NCI-H1436 (cell line): Measurements from ENCODE around the gene DNAAF1.
"Not testable (repeated sequence)": the region's sequence is repeated elsewhere in the genome, so short reads cannot be mapped to it uniquely, and the experiment has no call there.

Experiments used
- DNase-seq: peaks from one replicate; lab custom pipeline; 2025; lab: John Stamatoyannopoulos, UW

The DNAAF1 gene

DNA sequence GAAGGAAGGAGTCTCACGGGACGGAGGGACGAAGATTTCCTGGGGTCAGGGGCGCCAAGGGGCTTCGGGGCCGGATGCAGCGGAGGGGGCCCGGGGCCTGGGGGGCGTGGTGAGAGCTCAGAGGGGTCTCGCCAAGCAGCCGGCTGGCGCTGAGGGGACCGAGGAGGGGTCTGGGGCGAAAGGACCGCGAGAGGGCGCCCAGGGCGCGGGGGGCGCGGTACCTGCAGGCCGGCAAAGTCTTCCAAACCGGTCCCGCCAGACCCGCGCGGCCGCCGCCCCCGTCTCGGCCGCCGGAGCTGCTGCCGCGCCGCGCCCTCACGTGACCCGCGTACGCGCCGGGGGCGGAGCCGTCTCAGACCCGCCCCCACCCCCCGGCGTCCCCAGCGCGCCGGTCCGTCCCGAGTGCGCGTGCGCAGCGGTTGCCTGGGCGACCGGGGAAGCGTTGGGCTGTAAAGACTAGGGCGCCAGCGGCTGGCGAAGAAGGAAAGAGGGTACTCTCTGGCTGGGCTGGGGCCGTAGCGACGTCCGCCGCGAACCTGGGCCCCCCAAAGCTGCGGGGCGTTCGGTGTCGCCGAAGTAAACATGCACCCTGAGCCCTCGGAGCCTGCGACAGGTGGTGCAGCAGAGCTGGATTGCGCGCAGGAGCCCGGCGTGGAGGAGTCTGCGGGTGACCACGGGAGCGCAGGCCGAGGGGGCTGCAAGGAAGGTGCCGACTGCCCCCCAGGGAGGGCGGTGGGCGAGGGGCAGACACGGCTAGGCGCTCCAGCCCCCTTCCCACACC, at the start of gene DNAAF1, which contains the start of gene HSDL1:
Gene DNAAF1, plus strand, starts transcription at position 450 of the 781 bp plus-strand sequence. Its CDS starts 133 bp downstream, at position 583.
Gene HSDL1, minus strand, starts transcription at position 319 of the 781 bp plus-strand sequence. CDS start 13,856 bp downstream, outside the sequence.
- DNase-seq = peak; percentile 89

DNA sequence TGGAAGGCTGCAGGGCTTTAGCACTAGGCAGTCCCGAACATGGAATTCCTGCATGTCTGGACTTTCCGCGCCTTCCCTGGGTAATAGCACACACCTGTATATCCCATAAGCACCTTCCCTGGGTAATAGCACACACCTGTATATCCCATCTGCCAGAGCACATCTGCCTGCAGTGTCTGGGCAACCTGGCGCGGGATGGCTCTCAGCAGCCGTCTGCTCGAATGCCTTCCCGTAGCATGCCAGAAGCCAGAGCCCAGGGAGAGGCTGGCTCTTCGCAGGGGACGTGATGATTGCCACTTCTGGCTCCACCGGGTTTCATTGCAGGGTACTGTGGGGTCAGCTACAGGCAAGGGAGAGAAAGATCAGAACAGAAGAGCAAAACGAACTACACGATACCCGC, 49.6 kb upstream of the DNAAF1 start:
- no peak for DNase-seq

DNA sequence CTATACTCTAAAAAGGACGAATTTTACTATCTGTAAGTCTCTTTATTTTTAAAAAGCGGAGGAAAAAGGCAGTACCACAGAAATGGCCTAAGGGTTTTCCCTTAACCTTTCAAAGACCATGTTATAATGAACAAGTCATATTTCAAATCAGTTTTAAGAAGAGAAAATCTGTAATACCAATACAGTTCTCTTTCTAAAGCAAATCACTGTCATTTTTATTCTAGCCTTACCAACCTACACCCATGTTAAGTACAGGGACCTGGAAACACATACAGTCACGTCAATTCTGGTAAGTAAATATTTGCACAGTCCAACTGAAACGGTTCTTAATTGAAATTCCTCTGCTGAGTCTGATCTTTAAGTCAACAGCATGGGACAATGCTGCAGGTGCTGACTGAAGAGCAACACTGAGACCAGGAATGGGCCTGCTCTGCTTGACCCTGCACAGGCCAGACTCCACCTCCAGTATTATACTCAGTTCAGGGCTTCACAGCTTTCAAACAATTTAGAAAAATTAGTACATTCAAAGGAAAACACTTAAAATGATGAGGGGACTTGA, 48.6 kb upstream of the DNAAF1 start:
- no peak for DNase-seq

DNA sequence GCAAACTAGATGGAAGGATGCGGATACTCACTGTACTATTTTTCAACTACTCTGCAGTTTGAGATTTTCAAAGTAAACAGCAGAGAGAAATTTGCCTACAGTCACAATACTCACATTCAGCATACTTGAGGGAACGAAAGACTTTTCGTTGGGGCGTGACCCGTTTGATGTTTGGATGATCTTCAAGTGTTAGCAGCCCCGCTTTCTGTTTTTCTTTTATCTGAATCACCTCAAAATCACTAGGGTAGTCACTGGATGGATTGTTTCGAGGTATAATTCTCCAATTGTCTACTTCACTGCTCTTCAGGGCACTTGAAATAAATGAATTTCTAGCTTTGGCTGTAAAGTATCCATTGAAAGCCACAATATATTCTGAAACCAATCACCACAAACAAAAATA, 46.2 kb upstream of the DNAAF1 start:
- DNase-seq = no peak

DNA sequence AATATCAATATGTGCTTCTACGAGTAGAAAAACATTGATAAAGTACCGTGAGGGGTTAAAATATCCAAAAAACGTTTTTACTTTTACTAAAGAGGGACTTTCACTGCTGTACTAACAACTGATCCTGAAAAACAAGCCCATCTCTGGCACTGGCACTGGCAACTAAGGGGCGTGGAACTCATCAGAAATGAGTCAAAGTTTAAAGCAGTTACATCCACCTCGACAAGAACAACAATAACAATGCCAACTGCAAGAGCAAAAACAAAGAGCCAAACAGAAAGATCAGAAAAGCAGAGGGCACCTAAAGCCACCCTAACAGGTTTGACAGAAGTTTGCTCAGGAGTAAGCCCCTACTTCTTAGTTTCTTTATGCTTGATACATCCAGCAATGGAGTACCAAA, 41.4 kb upstream of the DNAAF1 start:
- no peak for DNase-seq

DNA sequence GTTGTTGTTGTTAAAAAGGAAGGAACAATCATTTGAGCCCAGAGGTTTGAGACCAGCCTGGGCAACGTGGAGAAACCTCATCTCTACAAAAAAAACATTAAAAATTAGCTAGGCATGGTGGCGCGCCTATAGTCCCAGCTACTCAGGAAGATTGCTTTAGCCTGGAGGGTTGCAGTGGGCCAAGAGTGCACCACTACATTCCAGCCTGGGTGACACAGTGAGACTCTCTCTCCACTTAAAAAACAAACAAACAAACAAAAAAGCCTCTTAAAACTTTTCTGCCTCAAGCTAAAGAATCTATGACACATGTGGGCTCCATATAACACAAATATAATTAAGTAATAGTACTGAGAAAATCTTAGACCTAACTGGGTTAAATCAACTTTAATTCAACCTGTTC, 40.9 kb upstream of the DNAAF1 start:
- DNase-seq = no peak

DNA sequence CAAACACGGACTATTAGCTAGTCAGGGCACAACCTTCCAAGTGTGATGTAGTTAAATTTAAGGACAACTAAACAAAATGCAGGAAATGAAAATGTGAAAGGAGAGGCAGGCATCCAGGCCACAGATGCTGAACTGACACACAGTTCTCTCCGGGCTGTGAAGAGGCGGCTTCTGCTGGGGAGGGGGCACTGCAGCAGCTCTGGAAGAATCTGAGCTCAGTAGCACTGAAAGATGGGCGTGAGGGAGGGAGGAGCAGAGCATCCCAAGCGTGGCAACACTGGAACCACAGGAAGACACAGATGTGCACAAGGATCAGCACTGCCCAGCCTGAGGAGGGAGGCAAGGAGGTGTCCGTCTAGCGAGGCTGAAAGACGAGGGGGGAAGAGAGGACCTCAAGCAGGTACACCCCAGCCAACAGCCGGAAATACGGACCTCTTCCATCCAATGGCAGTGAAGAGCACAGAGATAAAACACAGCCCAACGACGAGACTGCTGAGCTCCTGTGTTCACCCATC, 39.8 kb upstream of the DNAAF1 start:
- DNase-seq = no peak

DNA sequence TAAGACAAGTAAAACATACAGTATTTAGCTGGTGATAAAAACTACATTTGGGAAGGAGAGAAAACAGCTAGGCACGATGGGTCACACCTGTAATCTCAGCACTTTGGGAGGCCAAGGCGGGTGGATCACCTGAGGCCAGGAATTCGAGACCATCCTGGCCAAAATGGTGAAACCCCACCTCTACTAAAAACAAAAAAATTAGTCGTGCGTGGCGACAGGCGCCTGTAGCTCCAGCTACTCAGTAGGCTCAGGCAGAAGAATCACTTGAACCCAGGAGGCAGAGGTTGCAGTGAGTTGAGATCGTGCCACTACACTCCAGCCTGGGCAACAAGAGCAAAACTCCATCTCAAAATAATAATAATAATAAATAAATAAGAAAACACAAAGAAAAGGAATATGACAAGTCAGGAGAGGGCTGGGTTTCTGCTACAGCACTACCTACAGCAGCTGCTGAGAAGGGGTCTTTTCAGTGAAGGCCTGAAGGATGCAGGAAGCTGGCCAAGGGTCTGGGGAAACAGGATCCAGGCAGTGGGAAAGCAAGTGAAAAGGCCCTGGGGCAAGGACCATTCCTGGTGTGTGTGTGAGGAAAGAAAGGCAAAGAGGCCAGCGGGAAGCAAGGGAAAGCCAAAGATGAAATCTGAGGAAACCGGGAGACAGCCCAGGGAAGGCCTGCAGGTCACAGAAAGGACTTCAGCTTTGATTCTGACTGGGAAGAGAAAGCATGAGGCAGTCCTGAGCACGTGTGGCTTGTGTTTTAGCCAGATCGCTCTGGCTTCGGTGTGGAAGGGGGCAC, 39.0 kb upstream of the DNAAF1 start:
- no peak for DNase-seq

DNA sequence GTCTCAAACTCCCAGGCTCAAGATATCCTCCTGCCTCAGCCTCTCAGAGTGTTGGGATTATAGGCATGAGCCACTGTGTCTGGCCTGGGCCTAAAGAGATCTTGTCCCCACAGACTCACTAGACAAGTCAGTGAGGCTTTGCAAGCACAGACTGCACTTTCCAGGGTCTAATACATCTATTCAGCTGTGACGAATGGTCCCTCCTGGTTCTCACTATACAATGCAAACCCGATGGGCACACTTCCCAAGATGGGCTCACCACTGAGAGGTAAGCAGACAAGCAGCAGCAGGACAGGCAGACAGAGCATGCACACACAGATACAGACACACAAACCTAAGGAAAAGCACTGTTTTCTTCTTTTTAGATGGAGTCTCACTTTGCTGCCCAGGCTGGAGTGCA, 37.2 kb upstream of the DNAAF1 start:
- DNase-seq = no peak

DNA sequence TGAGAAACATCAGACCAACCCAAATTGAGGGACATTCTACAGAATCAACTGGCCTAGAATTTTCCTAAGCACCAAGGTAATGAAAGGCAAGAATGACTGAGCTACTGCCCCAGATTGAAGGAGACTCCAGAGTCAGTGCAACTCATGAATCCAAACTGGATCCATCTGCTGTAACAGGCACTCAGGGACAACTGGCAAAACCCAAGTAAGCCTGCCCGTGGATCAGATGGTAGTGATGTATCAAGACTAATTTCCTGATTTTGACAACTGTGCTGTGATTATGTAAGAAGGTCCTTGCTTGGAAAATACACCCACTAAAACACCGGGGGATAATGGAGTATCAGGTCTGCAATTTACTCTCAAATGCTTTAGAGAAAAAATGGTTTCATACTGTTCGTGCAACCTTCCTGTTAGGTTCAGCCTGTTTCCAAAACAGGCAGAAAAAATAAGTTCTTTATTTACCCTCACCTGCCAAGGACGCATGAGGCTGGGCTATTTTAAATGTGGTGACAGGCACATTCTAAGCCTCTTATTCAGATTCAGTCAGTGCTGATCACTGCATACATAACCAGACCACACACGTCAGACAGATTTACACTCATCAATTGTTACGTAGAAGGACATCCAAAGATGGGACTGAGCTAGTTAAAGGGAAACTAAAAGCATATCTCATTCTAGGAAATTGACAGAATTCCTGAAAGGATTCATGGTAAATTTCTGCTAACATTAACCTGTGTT, 35.3 kb upstream of the DNAAF1 start:
- DNase-seq = no peak

DNA sequence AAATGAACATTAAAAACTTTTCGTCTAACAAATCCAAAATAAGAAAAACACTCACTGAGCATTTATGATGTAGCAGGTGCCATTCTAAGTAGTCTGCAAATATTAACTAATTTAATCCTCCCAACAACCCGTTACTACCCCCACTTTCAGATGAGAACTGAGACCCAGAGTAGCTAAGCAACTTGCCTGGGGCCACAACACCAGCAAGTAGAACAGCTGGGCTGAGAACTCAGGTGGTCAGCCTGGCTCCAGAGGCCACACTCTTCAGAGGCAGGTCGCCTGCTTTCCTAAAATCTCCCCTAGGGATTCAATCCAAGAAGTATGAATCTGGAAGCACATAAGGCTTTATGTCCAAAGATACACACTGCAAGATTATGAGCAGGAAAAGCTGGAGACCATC, 34.6 kb upstream of the DNAAF1 start:
- DNase-seq = no peak

DNA sequence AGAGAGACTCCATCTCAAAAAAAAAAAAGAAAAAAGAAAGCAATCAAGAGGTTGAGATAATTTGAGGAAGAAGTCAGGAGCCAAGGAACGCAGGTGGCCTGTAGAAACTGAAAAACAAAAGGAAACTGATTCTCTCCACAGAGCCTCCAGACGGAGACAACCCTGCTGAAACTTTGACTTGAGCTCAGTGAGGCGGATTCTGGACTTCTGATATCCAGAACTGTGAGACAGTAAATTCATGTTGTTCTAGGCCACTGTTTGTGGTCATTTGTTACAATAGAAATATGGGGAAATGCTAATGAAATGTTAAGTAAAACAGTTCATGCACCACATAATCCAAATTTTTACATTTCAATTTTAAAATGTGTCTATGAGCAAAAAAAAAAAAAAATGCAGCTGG, 33.6 kb upstream of the DNAAF1 start:
- no peak for DNase-seq

DNA sequence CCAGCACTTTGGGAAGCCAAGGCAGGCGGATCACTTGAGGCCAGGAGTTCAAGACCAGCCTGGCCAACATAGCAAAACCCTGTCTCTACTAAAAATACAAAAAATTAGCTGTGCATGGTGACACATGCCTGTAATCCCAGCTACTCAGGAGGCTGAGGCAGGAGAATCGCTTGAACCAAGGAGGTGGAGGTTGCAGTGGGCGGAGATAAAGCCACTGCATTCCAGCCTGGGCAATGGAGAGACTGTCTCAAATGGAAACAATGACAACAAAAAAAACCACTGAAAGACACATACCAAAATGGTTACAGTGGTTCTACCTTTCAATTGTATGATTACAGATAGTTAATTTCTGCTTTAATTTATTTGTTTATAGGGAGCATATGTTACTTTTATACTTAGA, 33.2 kb upstream of the DNAAF1 start:
- DNase-seq = not testable (repeated sequence)

DNA sequence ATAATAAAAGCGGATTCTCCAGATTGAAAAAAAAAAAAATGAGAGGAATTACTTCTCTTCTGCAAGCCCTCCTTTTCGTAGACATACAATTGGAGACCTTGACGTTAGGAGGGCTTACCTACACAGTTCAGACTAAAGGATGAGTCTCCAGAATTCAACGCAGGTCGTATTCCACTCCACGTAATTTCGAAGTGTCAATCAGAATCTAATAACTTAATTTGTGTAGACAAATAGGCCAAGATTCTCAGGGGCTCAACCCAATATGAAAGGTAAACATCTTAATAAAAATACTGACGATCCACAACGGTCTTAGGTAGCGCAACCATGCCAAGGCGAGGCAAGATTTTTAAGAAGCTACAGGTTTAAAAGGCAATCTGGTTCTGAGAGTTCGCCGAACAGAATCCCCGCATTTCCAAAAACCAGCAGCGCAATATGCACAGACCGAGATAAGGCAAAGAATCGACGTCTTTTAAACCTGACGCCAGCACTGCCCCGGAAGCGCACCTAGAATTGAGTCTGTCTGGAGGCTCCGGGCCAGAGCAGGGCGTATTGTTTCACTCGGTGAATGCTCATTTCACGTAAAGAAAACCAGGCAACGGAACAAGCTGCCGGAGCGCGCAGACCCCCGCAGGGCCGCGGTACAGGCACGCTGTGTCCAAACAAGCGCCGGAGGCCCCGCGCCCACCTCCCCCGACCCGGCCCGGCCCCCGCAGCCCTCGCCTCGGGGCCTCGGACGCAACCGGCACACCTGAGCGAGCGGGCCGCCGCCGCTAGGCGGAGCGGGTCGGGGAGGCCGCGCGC, 29.0 kb upstream of the DNAAF1 start:
- peak; percentile 36 for DNase-seq

DNA sequence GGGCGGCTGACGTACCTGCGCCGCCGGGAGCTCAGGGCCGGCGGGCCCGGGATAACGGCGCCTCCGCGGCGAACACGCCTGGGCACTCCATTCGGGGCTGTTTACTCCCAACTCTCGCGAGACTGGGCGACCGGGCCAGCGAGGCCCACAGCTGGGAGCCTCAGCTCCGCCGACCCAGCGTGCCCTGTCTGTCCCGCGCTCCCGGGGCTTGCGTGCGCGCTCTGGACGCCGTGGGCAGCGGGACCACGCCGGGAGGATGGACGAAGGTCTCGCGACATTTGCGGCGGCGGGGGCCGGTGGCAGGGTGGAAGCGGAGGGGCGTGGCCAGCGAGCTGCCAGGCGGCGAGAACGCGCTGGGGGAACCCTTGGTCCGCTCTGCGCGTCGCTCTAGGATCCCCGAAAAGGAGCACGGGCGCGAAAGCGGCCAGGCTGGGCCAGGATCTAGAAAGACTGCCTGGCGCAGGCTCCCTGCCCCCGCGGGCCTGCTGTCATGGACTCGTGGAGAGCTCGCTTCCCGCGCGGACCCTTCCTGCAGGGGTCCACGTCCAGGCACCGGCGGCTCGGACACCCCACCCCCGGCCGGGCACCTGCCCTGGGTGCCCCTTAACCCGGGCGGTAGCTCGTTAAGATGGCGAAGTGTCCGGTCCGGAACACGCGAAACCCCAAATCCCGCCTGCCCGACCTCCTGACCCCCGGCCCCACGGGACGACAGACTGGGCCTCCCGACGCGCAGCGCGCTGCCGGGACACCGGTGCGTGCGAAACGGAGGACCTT, 28.2 kb upstream of the DNAAF1 start, which contains the start of gene MBTPS1:
Gene MBTPS1, minus strand, starts transcription at position 223 of the 774 bp plus-strand sequence. CDS start 15,159 bp downstream, outside the sequence.
- DNase-seq = peak; percentile 97

DNA sequence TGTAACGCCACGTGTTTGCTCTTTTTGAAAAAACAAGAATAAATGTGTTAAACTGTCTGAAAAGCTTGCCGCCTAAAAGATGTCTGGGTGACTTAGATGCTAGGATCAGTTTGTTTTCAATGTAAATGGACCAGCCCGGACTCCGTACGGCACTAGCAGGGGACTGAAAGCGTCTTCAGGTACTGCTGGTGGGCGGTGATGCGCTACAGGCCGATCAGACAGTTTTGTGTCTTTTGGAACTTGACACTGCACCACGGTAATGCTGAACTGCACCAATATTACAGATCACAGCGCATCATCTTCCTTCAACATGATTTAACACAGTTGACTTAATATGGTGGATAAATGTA, 27.6 kb upstream of the DNAAF1 start:
- peak; percentile 18 for DNase-seq

DNA sequence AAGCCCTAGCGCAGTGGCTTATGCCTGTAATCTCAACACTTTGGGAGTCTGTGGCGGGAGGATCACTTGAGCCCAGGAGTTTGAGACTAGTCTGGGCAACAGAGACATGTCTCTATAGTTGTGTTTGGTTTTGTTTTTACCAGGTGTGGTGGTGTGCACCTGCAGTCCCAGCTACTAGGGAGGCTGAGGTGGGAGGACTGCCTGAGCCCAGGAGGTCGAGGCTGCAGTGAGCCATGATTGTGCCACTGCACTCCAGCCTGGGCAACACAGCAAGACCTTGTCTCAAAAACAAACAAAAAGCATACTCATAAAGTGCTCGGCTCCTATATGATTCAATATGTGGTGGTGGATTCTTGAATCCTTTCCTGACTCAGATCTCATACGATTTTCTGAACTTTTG, 26.8 kb upstream of the DNAAF1 start:
- not testable (repeated sequence) for DNase-seq

DNA sequence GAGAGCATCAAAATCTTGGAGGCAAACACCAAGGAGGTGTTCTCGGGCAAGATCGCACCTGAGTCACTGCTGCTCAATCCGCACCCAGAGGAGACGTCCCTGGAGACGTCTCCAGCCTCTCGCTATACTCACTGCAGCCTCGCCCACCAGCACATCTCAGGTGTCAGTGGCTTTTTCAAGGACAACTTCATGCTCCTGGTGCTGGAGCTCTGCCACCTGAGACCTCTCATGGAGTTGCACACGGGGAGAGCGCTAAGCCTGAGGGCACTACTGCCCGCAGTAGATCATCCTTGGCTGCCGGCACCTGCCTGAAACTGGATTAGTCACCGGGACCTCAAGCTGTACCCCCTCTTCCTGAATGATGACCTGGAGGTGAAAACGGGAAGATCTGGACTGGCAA, 25.7 kb upstream of the DNAAF1 start:
- peak; percentile 37 for DNase-seq

DNA sequence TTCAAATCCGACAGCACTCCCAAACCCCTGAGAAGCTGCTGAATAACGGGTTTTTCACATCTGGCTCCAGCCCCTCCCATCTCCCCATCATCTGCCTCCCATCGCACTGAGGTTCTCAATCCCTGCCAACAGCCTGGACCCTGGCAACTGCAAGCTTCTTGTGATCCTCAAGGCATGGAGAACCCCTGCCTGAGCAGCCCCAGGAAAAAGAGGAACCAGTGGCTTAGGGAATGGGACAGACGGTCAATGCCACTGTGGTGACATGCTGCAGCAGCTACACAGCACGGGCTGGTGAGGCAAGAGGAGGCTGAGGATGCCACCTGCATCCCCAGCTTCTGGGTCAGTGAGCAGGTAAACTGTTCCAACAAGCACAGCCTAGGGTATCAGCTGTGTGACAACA, 25.1 kb upstream of the DNAAF1 start:
- no peak for DNase-seq

DNA sequence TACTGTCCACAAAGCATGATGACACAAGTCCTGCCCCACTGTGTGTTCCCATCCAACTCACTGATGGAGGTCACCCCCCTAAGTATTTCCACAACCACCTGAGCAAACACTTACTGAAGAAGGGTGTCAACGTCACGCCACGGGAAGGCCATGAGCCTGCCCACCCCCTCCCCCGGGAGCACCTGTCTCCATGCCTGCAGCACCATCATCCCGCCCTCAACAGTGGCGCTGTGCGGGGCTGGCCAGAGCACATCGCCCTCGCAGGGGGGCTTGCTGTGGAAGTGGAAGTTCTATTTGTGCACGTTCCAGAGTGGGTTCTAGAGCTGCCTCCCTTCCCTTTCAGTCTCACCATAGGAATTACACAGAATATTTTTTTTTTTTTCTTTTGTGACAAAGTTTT, 24.1 kb upstream of the DNAAF1 start:
- no peak for DNase-seq
